ENCODE results near the gene CD81. TPM values are rescaled to one million over a fixed set of nuclear protein-coding genes. Genes with fewer than 3 reads are reported as not detected.
A peak's percentile ranks its signal among the peaks of the same experiment; 100 is the strongest.

CD81 gene
- total and polyA plus RNA-seq, 9 of the 15 experiments (the other 6 are each of a cell fraction or from before 2014, with no cell fraction given): 2.4 to 189 (median 61.7) TPM

- DNase-seq (ENCODE audit: extremely low read depth in 1 of 4, low spot score in 3 of 4): no peak
These were observed 60.4 kb downstream of the CD81 start for GRCh38 chr11:2437516-2437915.

GRCh38 chr11:2439820-2440219 is 62.7 kb downstream of the CD81 start:
- WGBS (ENCODE audit: insufficient coverage, low coverage, missing lambda C conversion rate): 0% methylated on average over 3 of the region's 3 CpGs
- no peak for ATAC-seq
- no TSS peak for BruUV-seq (replicated peaks)
- TF ChIP-seq RBM25 (IDR thresholded peaks at IDR 0.05; ENCODE audit: low read depth, low read length, severe bottlenecking) (peak; percentile 68), ZNF146 (CRISPR knock-in tag; IDR thresholded peaks at IDR 0.05; ENCODE audit: unreplicated experiment) (peak; percentile 97), ZNF780A (CRISPR knock-in tag; IDR thresholded peaks at IDR 0.05) (no peak), BCOR (IDR thresholded peaks at IDR 0.05) (peak; percentile 40; the same call in 1 of the 2 replicates)
- Histone ChIP-seq H3K4me1 (replicated peaks in 1 of 2; ENCODE audit: control insufficient read depth in 2 of 2, insufficient read depth in 2 of 2, low read length in 2 of 2) (peaks cover 0 to 12% of the 10 kb centered on the region in 2 experiments; a peak in 2 of 5 replicates), H3K9ac (ENCODE audit: insufficient read depth in 1 of 2, low read depth in 2 of 2, low read length in 2 of 2) (no peak overlapping the region), H3K4me2 (ENCODE audit: insufficient read depth, low read length) (no peak overlapping the region), H3K27ac (ENCODE audit: extremely low read depth, low read depth, low read length) (no peak overlapping the region), H2AFZ (ENCODE audit: low read depth, low read length) (no peak overlapping the region), H3K27me3 (ENCODE audit: control insufficient read depth in 2 of 2, insufficient read depth in 2 of 2, low read length in 2 of 2) (peaks cover 2 to 24% of the 10 kb centered on the region in 2 experiments; a peak in 4 of 5 replicates), H3K79me2 (ENCODE audit: control insufficient read depth, insufficient read depth, low read length) (no peaks in the 10 kb centered on the region), H3K9me3 (replicated peaks; ENCODE audit: control insufficient read depth, insufficient read depth, low read depth, low read length) (no peaks in the 10 kb centered on the region), H3K9me1 (ENCODE audit: control insufficient read depth, insufficient read depth, low read length) (no peaks in the 10 kb centered on the region), H4K20me1 (replicated peaks; ENCODE audit: control insufficient read depth, insufficient read depth, low read length) (peaks cover 8% of the 10 kb centered on the region; the same call in 1 of the 2 replicates), H3K36me3 (ENCODE audit: control insufficient read depth, insufficient read depth, low read length) (no peaks in the 10 kb centered on the region), H3K4me3 (no peak overlapping the region)
- ChIA-PET POLR2A (no interaction called here), CTCF (ENCODE audit: low intra/inter-chr PET ratio) (no interaction called here)
- intact Hi-C loops (cut with micrococcal nuclease): no loop called here
- no peak for DNase-seq (ENCODE audit: extremely low read depth in 1 of 4, low spot score in 3 of 4)
- in situ Hi-C loops (cut with MboI): no loop called here
- no peak for FAIRE-seq

More at GRCh38 chr11:2437516-2437915, 60.4 kb downstream of the CD81 start:
- Histone ChIP-seq H3K9me3 (replicated peaks; ENCODE audit: control insufficient read depth, insufficient read depth, low read depth, low read length) (no peaks in the 10 kb centered on the region), H3K9me1 (ENCODE audit: control insufficient read depth, insufficient read depth, low read length) (peaks cover 2% of the 10 kb centered on the region), H3K27me3 (ENCODE audit: control insufficient read depth in 2 of 2, insufficient read depth in 2 of 2, low read length in 2 of 2) (peaks cover 2 to 46% of the 10 kb centered on the region in 2 experiments; a peak in 4 of 5 replicates), H3K27ac (ENCODE audit: extremely low read depth, low read depth, low read length) (no peak overlapping the region), H2AFZ (ENCODE audit: low read depth, low read length) (no peak overlapping the region), H3K4me1 (replicated peaks in 1 of 2; ENCODE audit: control insufficient read depth in 2 of 2, insufficient read depth in 2 of 2, low read length in 2 of 2) (no peaks in the 10 kb centered on the region; a peak in 1 of 5 replicates), H3K36me3 (ENCODE audit: control insufficient read depth, insufficient read depth, low read length) (no peaks in the 10 kb centered on the region), H3K9ac (ENCODE audit: insufficient read depth in 1 of 2, low read depth in 2 of 2, low read length in 2 of 2) (no peak overlapping the region), H3K79me2 (ENCODE audit: control insufficient read depth, insufficient read depth, low read length) (no peaks in the 10 kb centered on the region), H4K20me1 (replicated peaks; ENCODE audit: control insufficient read depth, insufficient read depth, low read length) (peaks cover 4% of the 10 kb centered on the region; the same call in 1 of the 2 replicates), H3K4me3 (no peak overlapping the region), H3K4me2 (ENCODE audit: insufficient read depth, low read length) (no peak overlapping the region)
- CTCF ChIA-PET (ENCODE audit: low intra/inter-chr PET ratio): no interaction called here
- WGBS (ENCODE audit: insufficient coverage, low coverage, missing lambda C conversion rate): 0% methylated on average over 4 of the region's 4 CpGs
- ATAC-seq (no peak), FAIRE-seq (no peak)
- in situ Hi-C loops (cut with MboI) (no loop called here), intact Hi-C loops (cut with micrococcal nuclease) (no loop called here)
- no peak for TF ChIP-seq NFATC3 (IDR thresholded peaks at IDR 0.05)
- no peak for TF ChIP-seq ILK (tag; IDR thresholded peaks at IDR 0.05; ENCODE audit: borderline replicate concordance, low read depth)
- TF ChIP-seq EZH2 (IDR thresholded peaks at IDR 0.05; ENCODE audit: borderline replicate concordance, low read depth, low read length): no peak
- POLR2A ChIA-PET: interaction anchor here (1.0 kb wide), 1 partner anchor 245 kb away, joined by 4 read pairs; no protein-coding TSS in a partner anchor
- no TSS peak for BruUV-seq (replicated peaks)
